Mesothelial cell of epicardium (in vitro differentiated cells): Measurements from ENCODE around the gene FRYL. TPM values are rescaled to one million over a fixed set of nuclear protein-coding genes. Genes with fewer than 3 reads are reported as not detected.

ENCODE experiments used
- DNase-seq, 2 experiments: peaks; one replicate each; pipeline ENCODE4 v3.0.0; 2021; ENCODE audit warnings: low spot score in 2 of 2; ENCODE audit not compliant: unreplicated experiment in 2 of 2
- H3K27ac Mint-ChIP-seq: 2 replicates; pipeline ENCODE4 v1.8.0; 2021; ENCODE audit warnings: mixed read lengths
- H3K27me3 Mint-ChIP-seq: 2 replicates; pipeline ENCODE4 v1.8.0; 2021; ENCODE audit warnings: low read depth, mixed read lengths
- H3K36me3 Mint-ChIP-seq: 2 replicates; pipeline ENCODE4 v1.8.0; 2021; ENCODE audit warnings: mixed read lengths
- H3K4me1 Mint-ChIP-seq: 2 replicates; pipeline ENCODE4 v1.8.0; 2021; ENCODE audit warnings: mixed read lengths
- H3K4me3 Mint-ChIP-seq: 2 replicates; pipeline ENCODE4 v1.8.0; 2021; ENCODE audit warnings: mild to moderate bottlenecking, moderate library complexity, mixed read lengths
- H3K9me3 Mint-ChIP-seq: 2 replicates; pipeline ENCODE4 v1.8.0; 2021; ENCODE audit warnings: mixed read lengths
- CTCF ChIP-seq: fragments of 200-600 bp; sonication (generic); IDR thresholded peaks from one replicate; pipeline ENCODE4 v1.5.0; 2021; ENCODE audit warnings: antibody characterized with exemption; ENCODE audit not compliant: unreplicated experiment
- total RNA-seq: library from RNA; stranded (reverse); gene quantifications from 3 replicates; pipeline ENCODE4 v1.2.1, GENCODE V29; 2021

Gene FRYL
- total RNA-seq, 1 donor from 2014 or later = 57.0 TPM

GRCh38 chr4:48710446-48711209 lies 69.5 kb downstream of the FRYL start:
- TF ChIP-seq CTCF = no peak
- no peaks in the 10 kb centered on the region for H3K27me3 Mint-ChIP-seq
- no peak overlapping the region for H3K27ac Mint-ChIP-seq
- no peak for DNase-seq
- H3K4me3 Mint-ChIP-seq = no peak overlapping the region
- no peaks in the 10 kb centered on the region for H3K4me1 Mint-ChIP-seq
- H3K9me3 Mint-ChIP-seq = peaks cover 18% of the 10 kb centered on the region
- H3K36me3 Mint-ChIP-seq = peaks cover 38% of the 10 kb centered on the region

GRCh38 chr4:48709901-48710300 lies 70.2 kb downstream of the FRYL start:
- H3K4me3 Mint-ChIP-seq = no peak overlapping the region
- peaks cover 38% of the 10 kb centered on the region for H3K36me3 Mint-ChIP-seq

GRCh38 chr4:48708610-48709009 lies 71.5 kb downstream of the FRYL start:
- H3K27ac Mint-ChIP-seq = no peak overlapping the region
- no peaks in the 10 kb centered on the region for H3K27me3 Mint-ChIP-seq
- peaks cover 5% of the 10 kb centered on the region for H3K4me1 Mint-ChIP-seq
- TF ChIP-seq CTCF = no peak
- no peak for DNase-seq
- H3K36me3 Mint-ChIP-seq = peaks cover 37% of the 10 kb centered on the region
- H3K9me3 Mint-ChIP-seq = peaks cover 16% of the 10 kb centered on the region
- H3K4me3 Mint-ChIP-seq = no peak overlapping the region

More at GRCh38 chr4:48709901-48710300, 70.2 kb downstream of the FRYL start:
- no peak for DNase-seq
- peaks cover 18% of the 10 kb centered on the region for H3K9me3 Mint-ChIP-seq
- no peaks in the 10 kb centered on the region for H3K27me3 Mint-ChIP-seq
- no peak overlapping the region for H3K27ac Mint-ChIP-seq
- no peaks in the 10 kb centered on the region for H3K4me1 Mint-ChIP-seq
- no peak for TF ChIP-seq CTCF

- TF ChIP-seq CTCF = no peak
- Mint-ChIP-seq H3K27me3 (no peaks in the 10 kb centered on the region), H3K9me3 (peaks cover 10% of the 10 kb centered on the region), H3K4me3 (no peak overlapping the region), H3K36me3 (peaks cover 25% of the 10 kb centered on the region), H3K4me1 (peaks cover 15% of the 10 kb centered on the region), H3K27ac (no peak overlapping the region)
- no peak for DNase-seq
Measured at GRCh38 chr4:48706736-48707135, 73.3 kb downstream of the FRYL start.

- peaks cover 6% of the 10 kb centered on the region for H3K9me3 Mint-ChIP-seq
- no peaks in the 10 kb centered on the region for H3K27me3 Mint-ChIP-seq
- peaks cover 21% of the 10 kb centered on the region for H3K36me3 Mint-ChIP-seq
- no peak overlapping the region for H3K27ac Mint-ChIP-seq
- no peak for DNase-seq
- no peak for TF ChIP-seq CTCF
- peaks cover 15% of the 10 kb centered on the region for H3K4me1 Mint-ChIP-seq
- H3K4me3 Mint-ChIP-seq = no peak overlapping the region
Measured at GRCh38 chr4:48705609-48706008, 74.5 kb downstream of the FRYL start.
